Measurements from ENCODE around the gene CENPX.

Gene CENPX

DNA sequence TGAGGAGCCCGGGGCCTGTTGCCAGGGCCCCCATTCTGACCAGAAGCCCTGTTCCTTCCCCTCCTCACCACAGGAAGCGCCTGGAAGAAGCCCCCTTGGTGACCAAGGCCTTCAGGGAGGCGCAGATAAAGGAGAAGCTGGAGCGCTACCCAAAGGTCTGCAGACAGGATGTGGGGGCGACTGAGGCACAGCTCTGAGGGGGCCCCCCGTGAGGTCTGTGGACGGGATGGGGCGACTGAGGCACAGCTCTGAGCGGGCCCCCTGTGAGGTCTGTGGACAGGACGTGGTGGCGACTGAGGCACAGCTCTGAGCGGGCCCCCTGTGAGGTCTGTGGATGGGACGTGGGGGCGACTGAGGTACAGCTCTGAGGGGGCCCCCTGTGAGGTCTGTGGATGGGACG lies 13.3 kb downstream of the CENPX start:
- no peak for DNase-seq

- no peak for DNase-seq
These were observed 13.7 kb downstream of the CENPX start for GRCh38 chr17:82008941-82009405.

GRCh38 chr17:82008258-82008940 lies 14.3 kb downstream of the CENPX start:
- DNase-seq = no peak

GRCh38 chr17:82007495-82008257 lies 15.0 kb downstream of the CENPX start:
- no peak for DNase-seq

- no peak for DNase-seq
These were observed 15.5 kb downstream of the CENPX start for GRCh38 chr17:82007228-82007494.

DNA sequence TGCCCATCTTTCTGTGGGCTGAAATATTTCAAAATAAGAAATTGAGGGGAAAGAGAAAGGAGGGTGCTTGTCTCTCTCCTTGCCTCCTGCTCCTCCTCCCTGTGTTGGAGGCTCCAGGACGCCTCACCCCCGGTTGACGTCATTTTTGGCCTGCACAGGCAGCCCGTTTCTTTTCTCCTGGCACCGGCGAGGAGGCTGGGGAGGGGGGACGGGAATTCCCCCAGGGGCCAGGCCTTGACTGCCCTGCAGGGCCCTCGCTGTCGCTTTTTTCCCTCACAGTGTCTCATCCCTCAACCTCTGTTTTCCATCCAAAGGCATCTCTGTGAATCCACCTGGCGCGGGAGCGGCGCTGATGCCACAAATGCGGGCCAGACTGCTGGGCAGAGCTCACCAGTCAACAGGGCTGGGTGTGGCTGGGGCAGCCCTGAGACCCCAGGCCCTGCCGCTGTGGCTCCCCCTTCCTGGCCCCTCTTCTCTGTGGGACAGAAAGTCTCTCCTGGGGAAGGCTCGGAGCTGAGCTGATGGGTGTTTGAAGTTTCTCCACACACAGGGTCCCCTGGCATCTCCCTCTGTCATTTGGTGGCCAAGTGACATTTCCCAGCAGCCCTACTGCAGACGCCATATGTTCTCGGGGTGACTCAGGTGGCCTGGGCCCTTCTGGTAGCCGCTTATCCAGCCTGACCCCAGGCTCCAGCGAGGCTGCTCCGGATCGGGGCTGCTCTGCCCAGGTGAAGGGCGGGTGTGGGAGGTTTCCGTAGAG lies 16.0 kb downstream of the CENPX start:
- DNase-seq = peak; percentile 66

- no peak for DNase-seq
These were observed 16.9 kb downstream of the CENPX start for GRCh38 chr17:82005701-82006348.

- DNase-seq = no peak
These were observed 17.9 kb downstream of the CENPX start for GRCh38 chr17:82004517-82005455.

- peak; percentile 98 for DNase-seq
These were observed 19.0 kb downstream of the CENPX start for GRCh38 chr17:82003411-82004381.

DNA sequence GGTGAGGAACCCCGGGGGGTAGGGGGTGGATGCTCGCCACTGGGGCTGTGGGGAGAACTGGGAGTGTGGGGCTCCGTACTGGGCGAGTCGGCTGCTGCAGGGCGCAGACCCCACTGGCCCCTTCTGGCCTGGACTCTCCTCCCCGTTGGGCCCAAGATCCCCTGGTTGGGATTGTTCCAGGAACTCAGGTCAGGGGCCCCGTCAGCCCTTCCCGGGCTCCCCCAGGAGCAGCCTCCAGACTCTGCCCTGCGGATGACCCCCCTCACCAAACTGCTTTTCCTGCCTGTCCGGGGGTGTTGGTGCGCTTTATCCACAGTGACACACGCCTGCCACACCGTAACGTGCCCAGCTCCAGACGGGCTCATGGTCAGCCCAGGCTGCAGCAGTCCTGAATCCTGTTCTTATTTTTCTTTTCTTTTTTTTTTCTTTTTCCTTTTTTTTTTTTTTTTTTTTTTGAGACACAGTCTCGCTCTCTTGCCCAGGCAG lies 21.1 kb downstream of the CENPX start:
- DNase-seq = no peak

DNA sequence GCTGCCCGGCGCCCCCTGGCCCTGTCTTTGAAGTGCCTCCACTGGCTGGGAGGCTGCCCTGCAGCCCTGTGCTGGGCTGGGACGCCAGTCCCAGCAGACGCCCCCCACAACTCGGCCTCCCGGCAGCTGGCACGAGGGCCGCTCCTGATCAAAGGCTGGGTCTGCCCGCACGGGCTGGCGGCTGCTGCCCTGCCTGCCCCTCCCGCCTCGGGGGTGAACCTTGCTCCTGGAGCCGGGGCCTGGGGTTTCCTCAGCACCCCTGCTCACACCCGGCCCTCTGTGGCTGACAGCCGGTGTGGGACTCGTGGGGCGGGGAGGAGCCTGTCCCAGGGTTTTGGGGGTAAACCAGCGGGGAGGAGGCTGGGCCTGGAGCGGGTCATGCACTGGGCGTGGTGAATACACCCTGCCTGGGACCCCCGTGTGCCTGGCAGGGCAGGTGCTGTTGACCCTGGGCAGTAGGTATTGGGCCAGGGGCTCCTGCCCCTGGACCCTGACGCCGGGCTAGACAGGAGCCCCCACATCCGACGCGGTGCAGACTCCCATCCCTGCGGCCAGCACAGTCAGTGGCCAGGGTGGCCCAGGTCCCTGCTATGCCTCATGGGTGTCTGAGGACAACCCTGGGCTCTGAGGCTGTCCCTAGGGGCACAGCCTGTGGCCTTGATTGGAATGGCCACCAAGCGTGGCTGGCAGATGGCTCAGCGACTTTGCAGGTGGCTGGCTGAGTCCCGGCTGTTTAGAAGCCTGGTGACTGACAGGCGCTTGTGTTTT lies 21.7 kb downstream of the CENPX start:
- DNase-seq = no peak

GRCh38 chr17:81999976-82000802 lies 22.5 kb downstream of the CENPX start:
- DNase-seq = no peak

DNA sequence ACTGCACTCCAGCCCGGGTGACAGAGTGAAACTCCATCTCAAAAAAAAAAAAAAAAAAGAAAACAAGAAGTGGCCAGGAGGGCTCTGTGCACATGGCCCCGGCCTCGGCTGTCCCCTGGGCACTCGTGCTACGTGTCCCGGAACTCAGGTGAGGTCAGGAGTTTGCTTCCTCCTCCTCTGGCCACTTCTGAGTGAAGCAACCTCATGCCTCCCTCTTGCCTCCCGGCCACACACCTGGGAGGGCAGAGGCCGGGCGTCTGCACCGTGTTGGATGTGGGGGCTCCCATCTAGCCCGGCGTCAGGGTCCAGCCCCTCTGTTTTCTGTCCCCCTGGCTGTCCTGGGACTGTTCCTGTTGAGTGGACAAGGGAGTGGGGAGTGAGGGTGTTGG lies 23.1 kb downstream of the CENPX start:
- DNase-seq = no peak

DNA sequence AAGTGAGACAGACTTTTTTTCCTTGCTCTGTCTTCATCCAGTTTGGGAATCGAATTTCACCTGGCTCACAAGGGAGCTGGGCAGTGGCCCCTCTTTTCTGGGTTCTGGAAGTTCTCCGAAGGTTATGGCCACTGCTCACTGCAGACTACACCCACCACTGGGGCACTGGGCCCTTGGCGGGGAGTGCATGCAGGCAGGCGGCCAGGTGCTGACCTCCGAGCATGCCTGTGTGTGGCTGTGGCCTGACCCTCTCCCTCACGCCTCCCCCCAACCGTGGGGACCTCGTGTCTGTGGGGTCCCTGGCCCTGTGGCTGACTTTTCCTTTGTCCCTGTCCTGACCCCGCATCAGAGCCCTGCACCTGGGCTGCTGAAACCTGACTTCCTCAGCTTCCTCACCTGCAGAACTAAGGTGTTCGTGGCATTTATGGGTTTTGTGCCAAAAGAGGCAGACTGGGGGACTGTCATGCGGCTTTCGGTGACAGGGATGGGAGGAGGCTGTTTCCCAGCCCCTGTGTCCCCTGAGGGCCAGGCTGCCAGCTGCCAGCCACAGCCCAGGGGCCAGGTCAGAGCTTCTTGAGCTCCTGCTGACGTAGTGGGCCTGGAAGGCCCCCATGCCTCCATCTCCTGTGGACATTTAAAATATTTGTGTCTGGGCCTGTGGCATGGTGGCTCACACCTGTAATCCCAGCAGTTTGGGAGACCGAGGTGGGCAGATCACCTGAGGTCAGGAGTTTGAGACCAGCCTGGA lies 23.8 kb downstream of the CENPX start:
- DNase-seq = no peak

DNA sequence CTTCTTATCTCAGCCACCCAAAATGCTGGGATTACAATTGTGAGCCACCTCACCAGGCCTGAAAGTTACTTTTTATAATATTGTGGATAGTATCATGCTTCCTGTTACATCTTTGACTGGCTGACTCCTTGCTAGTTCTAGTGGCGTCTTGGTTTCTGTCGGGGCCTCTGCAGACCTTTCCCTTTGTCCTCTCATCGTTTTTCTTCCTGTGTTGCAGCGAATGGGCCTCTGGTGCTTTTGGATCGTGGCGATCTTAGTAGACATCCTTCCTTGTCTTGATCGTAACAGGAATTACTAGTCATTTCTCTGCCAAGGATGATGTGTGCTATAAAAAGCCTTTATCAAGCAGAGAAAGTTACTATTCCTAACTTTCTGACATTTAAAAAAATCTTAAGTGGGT lies 24.5 kb downstream of the CENPX start:
- DNase-seq = no peak

DNA sequence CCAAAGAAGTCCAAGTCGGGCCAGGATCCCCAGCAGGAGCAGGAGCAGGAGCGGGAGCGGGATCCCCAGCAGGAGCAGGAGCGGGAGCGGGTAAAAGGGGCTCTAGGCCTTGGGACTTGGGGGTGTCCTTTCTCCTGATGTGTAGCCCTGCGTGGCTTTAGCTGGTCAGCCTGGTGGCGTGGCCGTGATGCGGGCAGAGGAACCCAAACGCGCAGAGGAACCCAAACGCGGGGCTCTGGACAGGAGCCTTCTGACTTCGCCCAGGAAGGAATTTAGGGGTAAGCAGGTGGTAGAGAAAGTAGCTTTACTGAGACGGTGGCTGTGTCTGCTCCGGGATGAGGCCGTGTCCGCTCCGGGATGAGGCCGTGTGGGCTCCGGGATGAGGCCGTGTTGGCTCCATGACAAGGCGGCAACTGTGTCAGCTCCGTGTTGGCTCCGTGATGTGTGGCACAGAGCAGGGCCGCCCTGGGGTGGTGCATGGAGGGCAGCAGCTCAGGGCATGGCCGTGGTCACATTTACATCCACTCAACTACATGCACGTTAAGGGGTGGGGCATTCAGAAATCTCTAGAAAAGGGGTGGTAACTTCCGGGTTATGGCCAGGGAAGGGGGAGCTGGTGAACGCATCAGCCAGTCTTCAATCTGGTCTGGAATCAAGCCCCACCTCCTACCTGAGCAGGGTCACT lies 25.8 kb downstream of the CENPX start:
- DNase-seq = no peak

GRCh38 chr17:81996232-81996756 lies 26.4 kb downstream of the CENPX start:
- no peak for DNase-seq
